ENCODE data around the gene GALP. TPM values are rescaled to one million over a fixed set of nuclear protein-coding genes. Genes with fewer than 3 reads are reported as not detected.

The GALP gene
- total and polyA plus RNA-seq, 2 donors (not counting 3 experiments of a cell fraction or from before 2014, with no cell fraction given) = not detected

GRCh38 chr19:56150358-56150757, 25.4 kb upstream of the GALP start:
- no peak overlapping the region for H2AFZ ChIP-seq (ENCODE audit: low read depth, low read length)
- no peaks in the 10 kb centered on the region for H4K20me1 ChIP-seq (replicated peaks; ENCODE audit: control insufficient read depth, extremely low read depth, insufficient read depth, low read length)
- H3K9me3 ChIP-seq (replicated peaks; ENCODE audit: control insufficient read depth, insufficient read depth, low read length) = no peaks in the 10 kb centered on the region
- CTCF ChIA-PET = interaction anchor here (1.7 kb wide), 1 partner anchor 9 kb away, joined by 4 read pairs; the partner anchor contains the start of gene ZNF444
- no peak overlapping the region for H3K4me3 ChIP-seq (replicated peaks in 1 of 3; ENCODE audit: insufficient read depth in 1 of 3, low read depth in 1 of 3, low read length in 3 of 3)
- intact Hi-C loops (cut with micrococcal nuclease) = no loop called here
- no peak for DNase-seq (ENCODE audit: low read depth, low spot score)
- H3K9me1 ChIP-seq (replicated peaks; ENCODE audit: control insufficient read depth, extremely low read depth, insufficient read depth, low read length) = no peaks in the 10 kb centered on the region
- peaks cover 0 to 23% of the 10 kb centered on the region in 2 experiments for H3K36me3 ChIP-seq (ENCODE audit: control insufficient read depth in 2 of 2, extremely low read depth in 1 of 2, insufficient read depth in 2 of 2, low read length in 2 of 2)
- peaks cover 10% of the 10 kb centered on the region for H3K4me1 ChIP-seq (ENCODE audit: control insufficient read depth, extremely low read depth, insufficient read depth, low read length)
- no peaks in the 10 kb centered on the region for H3K27me3 ChIP-seq (ENCODE audit: control insufficient read depth in 2 of 2, insufficient read depth in 2 of 2, low read length in 2 of 2)
- H3K9ac ChIP-seq (replicated peaks; ENCODE audit: extremely low read depth, insufficient read depth, low read length) = no peak overlapping the region
- TF ChIP-seq FOS (IDR thresholded peaks at IDR 0.05; ENCODE audit: borderline replicate concordance, insufficient read depth, low read length) (no peak), GATA2 (IDR thresholded peaks at IDR 0.05; ENCODE audit: insufficient read depth, insufficient read length, low read depth, low read length) (no peak), POLR2A (IDR thresholded peaks at IDR 0.05; ENCODE audit: low read depth, low read length) (no peak), POLR2AphosphoS5 (IDR thresholded peaks at IDR 0.05; ENCODE audit: insufficient read depth, low read depth, low read length) (no peak), JUN (IDR thresholded peaks at IDR 0.05; ENCODE audit: borderline replicate concordance, insufficient read depth, insufficient read length, low read depth) (no peak), MYC (IDR thresholded peaks at IDR 0.05; ENCODE audit: low read depth, low read length) (no peak), CTCF (IDR thresholded peaks at IDR 0.05; ENCODE audit: extremely low read depth in 1 of 2, insufficient read depth in 1 of 2, low read depth in 1 of 2, low read length in 2 of 2) (no peak)
- dilution Hi-C loops (cut with MboI; ENCODE audit: extremely low pct_ligation_motif_present, low sequenced_read_pairs) = no loop called here
- BruUV-seq (replicated peaks) = no TSS peak
- POLR2A ChIA-PET = no interaction called here
- peaks cover 4% of the 10 kb centered on the region for H3K79me2 ChIP-seq (ENCODE audit: control insufficient read depth, insufficient read depth, low read length)
- no peak overlapping the region for H3K4me2 ChIP-seq (ENCODE audit: insufficient read depth, low read length)
- no peak overlapping the region for H3K27ac ChIP-seq (ENCODE audit: insufficient read depth, low read depth, low read length)
- FAIRE-seq = no peak
